GM12878 (cell line): Measurements from ENCODE around the gene KRT79. TPM values are rescaled to one million over a fixed set of nuclear protein-coding genes. Genes with fewer than 3 reads are reported as not detected.
A peak's percentile ranks its signal among the peaks of the same experiment; 100 is the strongest.

ENCODE experiments used
- ATAC-seq: fragments of 200-7000 bp; cut with Tn5 transposase; 3 replicates; pipeline ENCODE4 v1.9.1; 2020; ENCODE audit warnings: mild to moderate bottlenecking, moderate library complexity
- BruUV-seq: library from RNA; stranded (reverse); fragments of 400-500 nt; replicated peaks from 2 replicates; lab custom pipeline; 2021; lab: Mats Ljungman, UMichigan
- CTCF ChIA-PET: fragments of 300-600 bp; sonication (Branson Sonifier 250); formaldehyde crosslinking; extraction: SDS; loops from one replicate; lab custom pipeline; 2021; ENCODE audit warnings: inconsistent platforms; lab: Yijun Ruan, JAX
- POLR2A ChIA-PET: fragments of 350-600 bp; formaldehyde crosslinking; extraction: SDS; loops from one replicate; lab custom pipeline; 2021; ENCODE audit warnings: inconsistent platforms; lab: Charles Lee
- RAD21 ChIA-PET: fragments of 300-600 bp; sonication (Branson Sonifier 250); formaldehyde crosslinking; loops from one replicate; lab custom pipeline; 2023; ENCODE audit warnings: antibody characterized with exemption; ENCODE audit not compliant: unreplicated experiment; lab: Charles Lee
- SMC1A ChIA-PET: fragments of 300-600 bp; sonication (Branson Sonifier 250); formaldehyde crosslinking; loops from one replicate; lab custom pipeline; 2023; ENCODE audit not compliant: unreplicated experiment, uncharacterized antibody; lab: Charles Lee
- DNase-seq: peaks from one replicate; pipeline ENCODE4 v3.0.0-alpha.2; 2011; ENCODE audit warnings: low read depth, low spot score
- FAIRE-seq: peaks from 3 replicates; lab custom pipeline; 2011; peaks lifted over from hg19 to GRCh38; lab: Jason Lieb, UNC
- H2AFZ ChIP-seq: 2 replicates; pipeline ENCODE4 v1.6.0; 2011; ENCODE audit warnings: low read depth, low read length, control low read depth; ENCODE audit not compliant: control insufficient read depth
- H3K27ac ChIP-seq: 2 replicates; pipeline ENCODE4 v1.5.1; 2011; ENCODE audit warnings: control low read depth; ENCODE audit not compliant: control insufficient read depth, insufficient read depth
- H3K27me3 ChIP-seq, 2 experiments: replicated peaks in 1 of 2; 2 replicates each; pipeline versions ENCODE4 v1.6.0 to v1.6.1; 2011; ENCODE audit warnings: low read length in 1 of 2; ENCODE audit not compliant: control insufficient read depth in 2 of 2, insufficient read depth in 2 of 2
- H3K36me3 ChIP-seq, 2 experiments: 2 replicates each; pipeline ENCODE4 v1.5.1; 2011; ENCODE audit warnings: low read length in 1 of 2; ENCODE audit not compliant: control insufficient read depth in 2 of 2, insufficient read depth in 2 of 2
- H3K4me1 ChIP-seq: 2 replicates; pipeline ENCODE4 v1.6.1; 2011; ENCODE audit warnings: mild to moderate bottlenecking, low read length, moderate library complexity, mixed read lengths; ENCODE audit not compliant: control insufficient read depth, insufficient read depth
- H3K4me2 ChIP-seq: 2 replicates; pipeline ENCODE4 v1.6.0; 2011; ENCODE audit warnings: control low read depth; ENCODE audit not compliant: control insufficient read depth, insufficient read depth
- H3K4me3 ChIP-seq: fragments of 200-600 bp; sonication (generic); 2 replicates; pipeline ENCODE4 v1.5.1; 2016
- H3K79me2 ChIP-seq: 2 replicates; pipeline ENCODE4 v1.6.0; 2011; ENCODE audit warnings: low read length; ENCODE audit not compliant: control insufficient read depth, insufficient read depth
- H3K9ac ChIP-seq: 2 replicates; pipeline ENCODE4 v1.8.0; 2011; ENCODE audit warnings: low read length, control low read depth, mixed read lengths; ENCODE audit not compliant: control insufficient read depth, insufficient read depth
- H3K9me3 ChIP-seq: replicated peaks from 3 replicates; pipeline ENCODE4 v1.5.1; 2011; ENCODE audit warnings: mild to moderate bottlenecking, low read length; ENCODE audit not compliant: control insufficient read depth, insufficient read depth
- H4K20me1 ChIP-seq: 2 replicates; pipeline ENCODE4 v1.6.0; 2011; ENCODE audit not compliant: control insufficient read depth, insufficient read depth
- ATF7 ChIP-seq: fragments of 450-650 bp; IDR thresholded peaks from 2 replicates; pipeline ENCODE4 v1.6.1; 2016; ENCODE audit warnings: low read depth, mild to moderate bottlenecking
- BHLHE40 ChIP-seq, 2 experiments: fragments of 450-650 bp in 1 of 2; IDR thresholded peaks; 2 replicates each; pipeline ENCODE4 v1.6.1; 2011 to 2017; ENCODE audit warnings: low read depth in 2 of 2, borderline replicate concordance in 1 of 2, improper control_type of control experiment in 1 of 2, low read length in 1 of 2, mild to moderate bottlenecking in 1 of 2
- CREM ChIP-seq: IDR thresholded peaks from 2 replicates; pipeline ENCODE4 v1.6.1; 2014; ENCODE audit warnings: antibody characterized with exemption, low read depth
- GABPA ChIP-seq: IDR thresholded peaks from 2 replicates; pipeline ENCODE4 v1.6.1; 2014; ENCODE audit warnings: antibody characterized with exemption, low read depth, mild to moderate bottlenecking, inconsistent platforms
- HCFC1 ChIP-seq: fragments of 150-350 bp; IDR thresholded peaks from 2 replicates; pipeline ENCODE4 v1.6.1; 2014; ENCODE audit warnings: low read length
- NFYA ChIP-seq: IDR thresholded peaks from 2 replicates; pipeline ENCODE4 v1.6.1; 2011; ENCODE audit warnings: low read depth, mild to moderate bottlenecking, low read length, improper control_type of control experiment, borderline replicate concordance
- POLR2AphosphoS5 ChIP-seq: IDR thresholded peaks from 2 replicates; pipeline ENCODE4 v1.6.1; 2011; ENCODE audit warnings: mild to moderate bottlenecking, low read length, inconsistent platforms
- TARDBP ChIP-seq: IDR thresholded peaks from 2 replicates; pipeline ENCODE4 v1.6.1; 2016; ENCODE audit warnings: borderline replicate concordance
- TBL1XR1 ChIP-seq: IDR thresholded peaks from 2 replicates; pipeline ENCODE4 v1.6.1; 2012; ENCODE audit warnings: low read depth, low read length, improper control_type of control experiment
- ZNF24 ChIP-seq: fragments of 450-650 bp; IDR thresholded peaks from 2 replicates; pipeline ENCODE4 v1.6.1; 2017; ENCODE audit warnings: antibody characterized with exemption, mild to moderate bottlenecking
- WGBS: methylation state at CpG from one replicate; pipeline ENCODE4 v1.1.6; 2016; ENCODE audit warnings: low lambda C conversion rate; ENCODE audit not compliant: insufficient replicate concordance, insufficient coverage; ENCODE audit errors: missing lambda C conversion rate; 5-methylcytosine and 5-hydroxymethylcytosine counted together
- in situ Hi-C: fragments of 300-500 bp; cut with MboI; formaldehyde crosslinking; loops from 9 replicates; pipeline ENCODE4 v1.14.3; 2018; ENCODE audit warnings: mixed read lengths
- intact Hi-C: fragments of 100-400 bp; cut with micrococcal nuclease; formaldehyde crosslinking; loops from one replicate; pipeline ENCODE4 v1.14.2; 2022; ENCODE audit not compliant: unreplicated experiment
- polyA plus RNA-seq, 11 experiments: library from polyadenylated mRNA; depleted of rRNA in 4 of 11; unstranded in 6 of 11; stranded (reverse) in 5 of 11; fragments of >200 nt; fragmentation: Nextera tagmentation in 4 of 11; fragmentation: Illumina TruSeq in 1 of 11; extraction: Ambion mirVana in 4 of 11; extraction: Trizol in 1 of 11; gene quantifications; 1 replicate in 1 of 11; 2 replicates in 10 of 11; pipeline versions ENCODE4 v1.2.1 to v1.2.3, GENCODE V29; 2011 to 2016; ENCODE audit warnings: inconsistent platforms in 2 of 11, missing spikeins in 2 of 11, low read depth in 1 of 11
- total RNA-seq, 4 experiments: library from RNA; depleted of rRNA in 3 of 4; stranded (reverse); fragments of >200 nt in 3 of 4; fragmentation: Illumina TruSeq in 1 of 4; extraction: Trizol in 1 of 4; gene quantifications; 2 replicates each; pipeline versions ENCODE4 v1.2.1 to v1.2.3, GENCODE V29; 2013 to 2021
- TF ChIP-seq, protein P1 (sequence below): fragments of 150-350 bp; IDR thresholded peaks from 2 replicates; pipeline ENCODE4 v1.6.1; 2014; ENCODE audit warnings: mild to moderate bottlenecking, low read depth, low read length
- TF ChIP-seq, protein P2 (sequence below): IDR thresholded peaks from 2 replicates; pipeline ENCODE4 v1.6.1; 2012; ENCODE audit warnings: low read depth, low read length, improper control_type of control experiment
- TF ChIP-seq, protein P3 (sequence below): fragments of 450-650 bp; IDR thresholded peaks from 2 replicates; pipeline ENCODE4 v1.6.1; 2017; ENCODE audit warnings: mild to moderate bottlenecking, moderate library complexity
- TF ChIP-seq, protein P4 (sequence below): fragments of 450-650 bp; IDR thresholded peaks from 2 replicates; pipeline ENCODE4 v1.6.1; 2016; ENCODE audit warnings: mild to moderate bottlenecking

Gene KRT79
- total and polyA plus RNA-seq, 10 of the 15 experiments (the other 5 are each of a cell fraction or from before 2014, with no cell fraction given), result 0.03 to 0.09 (median 0.07) TPM; not detected in 7

DNA sequence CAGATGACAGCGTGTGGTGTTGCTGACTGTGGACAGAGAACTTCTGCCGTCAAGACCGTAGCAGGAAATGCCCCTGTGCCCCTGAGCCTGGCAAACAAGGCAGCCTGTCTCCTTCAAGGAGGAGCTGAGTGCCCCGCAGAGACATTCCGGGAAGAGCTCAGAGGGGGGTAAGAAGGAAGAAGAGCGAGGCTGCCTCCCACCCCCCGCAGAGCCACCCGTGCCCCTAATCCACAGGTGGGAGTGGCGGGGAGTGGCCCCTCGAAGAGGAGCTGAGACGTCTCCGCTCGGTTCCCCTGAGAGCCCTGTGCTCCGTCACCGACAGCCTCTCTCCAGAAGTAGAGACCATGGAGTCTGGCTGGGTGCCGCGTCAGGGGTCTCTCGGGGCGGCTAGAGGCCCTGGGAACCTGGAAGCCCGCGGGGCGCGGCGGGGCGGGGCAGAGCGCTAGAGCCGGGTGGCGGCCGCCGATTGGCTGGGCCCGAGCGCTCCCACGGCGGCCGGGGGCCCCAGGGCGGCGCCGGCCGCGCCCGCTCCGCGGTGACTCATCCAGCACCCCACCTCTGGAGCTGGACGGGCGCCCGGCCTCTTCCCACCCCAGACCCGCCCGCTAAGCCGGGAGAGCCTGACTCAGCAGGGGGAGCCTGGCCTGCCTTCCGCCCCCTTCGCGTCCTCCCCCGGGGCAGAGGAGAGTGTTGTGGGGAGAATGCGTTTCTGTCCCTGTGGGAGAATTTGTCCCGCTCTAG, 39.9 kb upstream of the KRT79 start (continued):
- no peak for TF ChIP-seq CREM
- TF ChIP-seq, protein P1, sequence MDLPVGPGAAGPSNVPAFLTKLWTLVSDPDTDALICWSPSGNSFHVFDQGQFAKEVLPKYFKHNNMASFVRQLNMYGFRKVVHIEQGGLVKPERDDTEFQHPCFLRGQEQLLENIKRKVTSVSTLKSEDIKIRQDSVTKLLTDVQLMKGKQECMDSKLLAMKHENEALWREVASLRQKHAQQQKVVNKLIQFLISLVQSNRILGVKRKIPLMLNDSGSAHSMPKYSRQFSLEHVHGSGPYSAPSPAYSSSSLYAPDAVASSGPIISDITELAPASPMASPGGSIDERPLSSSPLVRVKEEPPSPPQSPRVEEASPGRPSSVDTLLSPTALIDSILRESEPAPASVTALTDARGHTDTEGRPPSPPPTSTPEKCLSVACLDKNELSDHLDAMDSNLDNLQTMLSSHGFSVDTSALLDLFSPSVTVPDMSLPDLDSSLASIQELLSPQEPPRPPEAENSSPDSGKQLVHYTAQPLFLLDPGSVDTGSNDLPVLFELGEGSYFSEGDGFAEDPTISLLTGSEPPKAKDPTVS, result no peak
- TF ChIP-seq POLR2AphosphoS5, result no peak
- TF ChIP-seq, all 136 proteins: peak for 0

DNA sequence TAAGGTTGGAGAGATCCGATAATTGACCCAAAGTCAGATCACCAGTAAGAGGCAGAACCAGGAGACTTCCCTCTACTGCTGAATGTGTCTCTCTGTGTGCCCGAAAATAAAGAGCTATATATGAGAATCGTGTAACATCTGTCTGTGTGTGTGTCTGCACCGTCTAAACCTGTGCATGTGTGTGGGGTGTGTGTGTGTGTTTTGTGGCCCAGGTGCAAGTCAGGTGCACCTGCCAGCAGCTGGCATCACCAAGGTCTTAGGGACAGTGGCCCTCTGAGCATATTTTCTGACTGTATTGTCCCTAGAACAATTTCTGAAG, 39.4 kb upstream of the KRT79 start:
- Histone ChIP-seq H3K4me1 (peaks cover 6% of the 10 kb centered on the region), H3K27ac (no peak overlapping the region), H3K4me2 (peak overlapping the region; percentile 52; the same call in 1 of the 2 replicates), H3K36me3 (no peaks in the 10 kb centered on the region), H3K79me2 (no peaks in the 10 kb centered on the region), H4K20me1 (no peaks in the 10 kb centered on the region), H3K27me3 (peaks cover 0 to 3% of the 10 kb centered on the region in 2 experiments; a peak in 2 of 4 replicates), H2AFZ (no peak overlapping the region), H3K4me3 (no peak overlapping the region), H3K9me3 (no peaks in the 10 kb centered on the region), H3K9ac (peak overlapping the region; percentile 52; the same call in 1 of the 2 replicates)
- FAIRE-seq, result peak; percentile 18
- ATAC-seq, result no peak
- intact Hi-C loops, result no loop called here
- in situ Hi-C loops, result no loop called here
- CTCF ChIA-PET, result interaction anchor here (0.9 to 1.4 kb wide), 3 partner anchors 12 to 717 kb away, joined by 3 to 4 read pairs (median 3); no protein-coding TSS in a partner anchor
- SMC1A ChIA-PET, result interaction anchor here (1.6 kb wide), 1 partner anchor 290 kb away, joined by 4 read pairs; no protein-coding TSS in a partner anchor
- no TSS peak for BruUV-seq
- RAD21 ChIA-PET, result no interaction called here
- WGBS, result 24% methylated on average over 4 of the region's 4 CpGs
- POLR2A ChIA-PET, result no interaction called here
- DNase-seq, result no peak
- TF ChIP-seq TARDBP (no peak), BHLHE40 (IDR thresholded peaks at IDR 0.05; ENCODE audit: borderline replicate concordance in 1 of 2, low read depth in 2 of 2, low read length in 1 of 2) (no peak), NFYA (no peak), GABPA (no peak), TBL1XR1 (no peak), HCFC1 (no peak), ZNF24 (no peak), ATF7 (no peak)
- TF ChIP-seq, protein P2, sequence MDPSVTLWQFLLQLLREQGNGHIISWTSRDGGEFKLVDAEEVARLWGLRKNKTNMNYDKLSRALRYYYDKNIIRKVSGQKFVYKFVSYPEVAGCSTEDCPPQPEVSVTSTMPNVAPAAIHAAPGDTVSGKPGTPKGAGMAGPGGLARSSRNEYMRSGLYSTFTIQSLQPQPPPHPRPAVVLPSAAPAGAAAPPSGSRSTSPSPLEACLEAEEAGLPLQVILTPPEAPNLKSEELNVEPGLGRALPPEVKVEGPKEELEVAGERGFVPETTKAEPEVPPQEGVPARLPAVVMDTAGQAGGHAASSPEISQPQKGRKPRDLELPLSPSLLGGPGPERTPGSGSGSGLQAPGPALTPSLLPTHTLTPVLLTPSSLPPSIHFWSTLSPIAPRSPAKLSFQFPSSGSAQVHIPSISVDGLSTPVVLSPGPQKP, result no peak
- TF ChIP-seq, protein P3, sequence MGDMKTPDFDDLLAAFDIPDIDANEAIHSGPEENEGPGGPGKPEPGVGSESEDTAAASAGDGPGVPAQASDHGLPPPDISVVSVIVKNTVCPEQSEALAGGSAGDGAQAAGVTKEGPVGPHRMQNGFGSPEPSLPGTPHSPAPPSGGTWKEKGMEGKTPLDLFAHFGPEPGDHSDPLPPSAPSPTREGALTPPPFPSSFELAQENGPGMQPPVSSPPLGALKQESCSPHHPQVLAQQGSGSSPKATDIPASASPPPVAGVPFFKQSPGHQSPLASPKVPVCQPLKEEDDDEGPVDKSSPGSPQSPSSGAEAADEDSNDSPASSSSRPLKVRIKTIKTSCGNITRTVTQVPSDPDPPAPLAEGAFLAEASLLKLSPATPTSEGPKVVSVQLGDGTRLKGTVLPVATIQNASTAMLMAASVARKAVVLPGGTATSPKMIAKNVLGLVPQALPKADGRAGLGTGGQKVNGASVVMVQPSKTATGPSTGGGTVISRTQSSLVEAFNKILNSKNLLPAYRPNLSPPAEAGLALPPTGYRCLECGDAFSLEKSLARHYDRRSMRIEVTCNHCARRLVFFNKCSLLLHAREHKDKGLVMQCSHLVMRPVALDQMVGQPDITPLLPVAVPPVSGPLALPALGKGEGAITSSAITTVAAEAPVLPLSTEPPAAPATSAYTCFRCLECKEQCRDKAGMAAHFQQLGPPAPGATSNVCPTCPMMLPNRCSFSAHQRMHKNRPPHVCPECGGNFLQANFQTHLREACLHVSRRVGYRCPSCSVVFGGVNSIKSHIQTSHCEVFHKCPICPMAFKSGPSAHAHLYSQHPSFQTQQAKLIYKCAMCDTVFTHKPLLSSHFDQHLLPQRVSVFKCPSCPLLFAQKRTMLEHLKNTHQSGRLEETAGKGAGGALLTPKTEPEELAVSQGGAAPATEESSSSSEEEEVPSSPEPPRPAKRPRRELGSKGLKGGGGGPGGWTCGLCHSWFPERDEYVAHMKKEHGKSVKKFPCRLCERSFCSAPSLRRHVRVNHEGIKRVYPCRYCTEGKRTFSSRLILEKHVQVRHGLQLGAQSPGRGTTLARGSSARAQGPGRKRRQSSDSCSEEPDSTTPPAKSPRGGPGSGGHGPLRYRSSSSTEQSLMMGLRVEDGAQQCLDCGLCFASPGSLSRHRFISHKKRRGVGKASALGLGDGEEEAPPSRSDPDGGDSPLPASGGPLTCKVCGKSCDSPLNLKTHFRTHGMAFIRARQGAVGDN, result no peak
- TF ChIP-seq, protein P4, sequence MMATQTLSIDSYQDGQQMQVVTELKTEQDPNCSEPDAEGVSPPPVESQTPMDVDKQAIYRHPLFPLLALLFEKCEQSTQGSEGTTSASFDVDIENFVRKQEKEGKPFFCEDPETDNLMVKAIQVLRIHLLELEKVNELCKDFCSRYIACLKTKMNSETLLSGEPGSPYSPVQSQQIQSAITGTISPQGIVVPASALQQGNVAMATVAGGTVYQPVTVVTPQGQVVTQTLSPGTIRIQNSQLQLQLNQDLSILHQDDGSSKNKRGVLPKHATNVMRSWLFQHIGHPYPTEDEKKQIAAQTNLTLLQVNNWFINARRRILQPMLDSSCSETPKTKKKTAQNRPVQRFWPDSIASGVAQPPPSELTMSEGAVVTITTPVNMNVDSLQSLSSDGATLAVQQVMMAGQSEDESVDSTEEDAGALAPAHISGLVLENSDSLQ, result no peak
